Body of pancreas (tissue), 4 donors: ENCODE measurements around the gene MVD. TPM values are rescaled to one million over a fixed set of nuclear protein-coding genes. Genes with fewer than 3 reads are reported as not detected.

Source experiments
- ATAC-seq: fragments of 150-250 bp; one replicate; pipeline ENCODE4 v1.9.1; 2016
- DNase-seq, 4 donors: peaks; one replicate each; pipeline ENCODE4 v3.0.0-alpha.2; 2019
- H3K27ac ChIP-seq, 4 donors: fragments of 200-600 bp; sonication (generic); 1 replicate in 3 of 4; 2 replicates in 1 of 4; pipeline versions ENCODE4 v1.5.1 to v1.6.1; 2016 to 2019; ENCODE audit warnings: mild to moderate bottlenecking in 1 of 4, mixed read lengths in 1 of 4, moderate library complexity in 1 of 4
- H3K27me3 ChIP-seq, 2 donors: fragments of 200-600 bp; sonication (generic); one replicate each; pipeline ENCODE4 v1.6.0; 2016; ENCODE audit warnings: mild to moderate bottlenecking in 1 of 2
- H3K36me3 ChIP-seq, 2 donors: fragments of 200-600 bp; sonication (generic); replicated peaks in 1 of 2; 2 replicates each; pipeline ENCODE4 v1.5.1; 2016; ENCODE audit warnings: low read depth in 2 of 2; ENCODE audit not compliant: insufficient read depth in 1 of 2
- H3K4me1 ChIP-seq: fragments of 200-600 bp; sonication (generic); one replicate; pipeline ENCODE4 v1.6.0; 2016
- H3K4me3 ChIP-seq, 2 donors: fragments of 200-600 bp; sonication (generic); 1 replicate in 1 of 2; 2 replicates in 1 of 2; pipeline ENCODE4 v1.5.1; 2016 to 2019
- H3K9me3 ChIP-seq, 3 donors: fragments of 200-600 bp; sonication (generic); 1 replicate in 2 of 3; 2 replicates in 1 of 3; pipeline ENCODE4 v1.5.1; 2016
- CTCF ChIP-seq, 7 experiments: fragments of 450-650 bp in 4 of 7; fragments of 200-600 bp in 3 of 7; sonication (generic) in 3 of 7; IDR thresholded peaks; one replicate each; pipeline ENCODE4 v1.5.1; 2016 to 2019; ENCODE audit warnings: antibody characterized with exemption in 7 of 7
- POLR2A ChIP-seq, 3 donors: fragments of 450-650 bp; IDR thresholded peaks; one replicate each; pipeline ENCODE4 v1.6.1; 2016; ENCODE audit warnings: antibody characterized with exemption in 3 of 3, mild to moderate bottlenecking in 2 of 3
- WGBS, 2 donors: methylation state at CpG; one replicate each; pipeline ENCODE4 v1.1.5; 2017; 5-methylcytosine and 5-hydroxymethylcytosine counted together
- intact Hi-C: fragments of 100-400 bp; cut with DNase I; formaldehyde crosslinking; loops from one replicate; pipeline ENCODE4 v1.15.1; 2023
- total RNA-seq, 2 donors: library from RNA; depleted of rRNA; stranded (reverse); fragments of >200 nt; gene quantifications; one replicate each; pipeline ENCODE4 v1.1.0, GENCODE V29; 2016

Gene MVD
- total RNA-seq, 2 donors from 2014 or later = 16.9 to 28.7 TPM

GRCh38 chr16:88633684-88634140, 29.2 kb downstream of the MVD start:
- intact Hi-C loops = no loop called here
- Histone ChIP-seq H3K36me3 (peaks cover 0 to 19% of the 10 kb centered on the region in 2 donors), H3K27me3 (no peaks in the 10 kb centered on the region), H3K9me3 (no peaks in the 10 kb centered on the region), H3K4me3 (no peak overlapping the region), H3K4me1 (peaks cover 9% of the 10 kb centered on the region), H3K27ac (no peak overlapping the region)
- peak in 2 of 7 experiments; percentile 24 for TF ChIP-seq CTCF (IDR thresholded peaks at IDR 0.05)
- TF ChIP-seq POLR2A (IDR thresholded peaks at IDR 0.05) = no peak
- WGBS, 2 donors = 40 to 86% methylated on average over 10 to 23 of the region's 23 CpGs
- ATAC-seq (no peak), DNase-seq (peak in 2 of 4 donors; percentile 42 to 45)

GRCh38 chr16:88632587-88632930, 30.3 kb downstream of the MVD start:
- intact Hi-C loops = no loop called here
- no peak for ATAC-seq
- Histone ChIP-seq H3K36me3 (peaks cover 0 to 20% of the 10 kb centered on the region in 2 donors), H3K4me1 (no peaks in the 10 kb centered on the region), H3K4me3 (no peak overlapping the region), H3K27ac (no peak overlapping the region), H3K9me3 (no peaks in the 10 kb centered on the region), H3K27me3 (no peaks in the 10 kb centered on the region)
- no peak for DNase-seq
- 90 to 95% methylated on average over 11 of the region's 11 CpGs for WGBS, 2 donors
- TF ChIP-seq POLR2A (IDR thresholded peaks at IDR 0.05) = no peak
- no peak for TF ChIP-seq CTCF (IDR thresholded peaks at IDR 0.05)

GRCh38 chr16:88631920-88632586, 30.8 kb downstream of the MVD start:
- 84 to 88% methylated on average over 6 to 30 of the region's 30 CpGs for WGBS, 2 donors
- Histone ChIP-seq H3K36me3 (peaks cover 0 to 21% of the 10 kb centered on the region in 2 donors), H3K4me3 (no peak overlapping the region), H3K27ac (no peak overlapping the region), H3K27me3 (no peaks in the 10 kb centered on the region), H3K4me1 (no peaks in the 10 kb centered on the region), H3K9me3 (no peaks in the 10 kb centered on the region)
- intact Hi-C loops = no loop called here
- no peak for DNase-seq
- no peak for ATAC-seq
- TF ChIP-seq POLR2A (IDR thresholded peaks at IDR 0.05) (no peak), CTCF (IDR thresholded peaks at IDR 0.05) (no peak)

DNA sequence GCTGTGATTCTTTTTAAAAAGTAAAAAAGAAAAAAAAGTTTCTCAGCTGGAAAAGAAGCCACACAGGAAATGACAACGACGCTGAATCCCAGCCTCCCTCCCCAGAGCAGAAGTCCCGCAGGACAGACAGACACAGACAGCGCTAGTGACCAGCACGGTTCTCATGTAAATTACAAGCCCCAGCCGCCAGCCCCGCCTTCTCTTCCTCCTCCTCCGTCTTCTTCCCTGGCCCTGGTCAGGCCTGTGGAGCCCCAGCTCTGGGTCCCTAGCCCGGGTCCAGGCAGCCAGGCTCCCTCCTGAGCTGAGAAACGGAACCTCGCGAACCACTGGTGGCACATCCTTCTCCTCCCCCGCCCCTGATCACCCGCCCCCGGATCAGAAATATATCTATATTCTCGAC, 31.5 kb downstream of the MVD start:
- H3K36me3 ChIP-seq = peaks cover 0 to 21% of the 10 kb centered on the region in 2 donors

More for the DNA sequence above, 31.5 kb downstream of the MVD start:
- ATAC-seq = no peak
- 82 to 88% methylated on average over 16 of the region's 16 CpGs for WGBS, 2 donors
- intact Hi-C loops = no loop called here
- no peak overlapping the region for H3K27ac ChIP-seq
- no peaks in the 10 kb centered on the region for H3K27me3 ChIP-seq
- TF ChIP-seq CTCF (IDR thresholded peaks at IDR 0.05) (no peak), POLR2A (IDR thresholded peaks at IDR 0.05) (no peak)
- DNase-seq = no peak
- no peaks in the 10 kb centered on the region for H3K9me3 ChIP-seq
- no peaks in the 10 kb centered on the region for H3K4me1 ChIP-seq
- H3K4me3 ChIP-seq = no peak overlapping the region
